Measurements from ENCODE around the gene SLC12A7. TPM values are rescaled to one million over a fixed set of nuclear protein-coding genes. Genes with fewer than 3 reads are reported as not detected.

Gene SLC12A7
- total RNA-seq, 2 donors from 2014 or later = 17.6 to 28.2 TPM

GRCh38 chr5:1038417-1039209, 73.2 kb downstream of the SLC12A7 start:
- Mint-ChIP-seq H3K4me3 (no peak overlapping the region), H3K4me1 (peaks cover 29% of the 10 kb centered on the region), H3K27ac (no peak overlapping the region), H3K27me3 (peaks cover 4% of the 10 kb centered on the region), H3K36me3 (ENCODE audit: low read depth) (no peaks in the 10 kb centered on the region), H3K9me3 (peaks cover 29% of the 10 kb centered on the region)
- ATAC-seq (replicated peaks) = no peak

- H3K27me3 Mint-ChIP-seq = peaks cover 4% of the 10 kb centered on the region
- peaks cover 21% of the 10 kb centered on the region for H3K9me3 Mint-ChIP-seq
- no peak overlapping the region for H3K4me3 Mint-ChIP-seq
- no peaks in the 10 kb centered on the region for H3K36me3 Mint-ChIP-seq (ENCODE audit: low read depth)
- peaks cover 22% of the 10 kb centered on the region for H3K4me1 Mint-ChIP-seq
- ATAC-seq (replicated peaks) = no peak
- no peak overlapping the region for H3K27ac Mint-ChIP-seq
Measured at GRCh38 chr5:1037671-1038416, 74.0 kb downstream of the SLC12A7 start.

GRCh38 chr5:1037123-1037670, 74.7 kb downstream of the SLC12A7 start:
- H3K27ac Mint-ChIP-seq = no peak overlapping the region
- peaks cover 4% of the 10 kb centered on the region for H3K27me3 Mint-ChIP-seq
- H3K36me3 Mint-ChIP-seq (ENCODE audit: low read depth) = no peaks in the 10 kb centered on the region
- H3K9me3 Mint-ChIP-seq = peaks cover 15% of the 10 kb centered on the region
- ATAC-seq (replicated peaks) = no peak
- no peak overlapping the region for H3K4me3 Mint-ChIP-seq
- H3K4me1 Mint-ChIP-seq = peaks cover 15% of the 10 kb centered on the region

GRCh38 chr5:1036504-1037122, 75.2 kb downstream of the SLC12A7 start:
- H3K27ac Mint-ChIP-seq = no peak overlapping the region
- H3K4me1 Mint-ChIP-seq = peaks cover 9% of the 10 kb centered on the region
- no peaks in the 10 kb centered on the region for H3K36me3 Mint-ChIP-seq (ENCODE audit: low read depth)
- peaks cover 9% of the 10 kb centered on the region for H3K9me3 Mint-ChIP-seq
- no peak for ATAC-seq (replicated peaks)
- H3K4me3 Mint-ChIP-seq = no peak overlapping the region
- peaks cover 4% of the 10 kb centered on the region for H3K27me3 Mint-ChIP-seq

- Mint-ChIP-seq H3K27me3 (peaks cover 4% of the 10 kb centered on the region), H3K36me3 (ENCODE audit: low read depth) (no peaks in the 10 kb centered on the region), H3K4me1 (peaks cover under 1% of the 10 kb centered on the region), H3K27ac (no peak overlapping the region), H3K9me3 (no peaks in the 10 kb centered on the region), H3K4me3 (no peak overlapping the region)
- ATAC-seq (replicated peaks) = no peak
Measured at GRCh38 chr5:1035421-1036405, 76.2 kb downstream of the SLC12A7 start.

GRCh38 chr5:1034986-1035385, 76.9 kb downstream of the SLC12A7 start:
- Mint-ChIP-seq H3K27me3 (peaks cover 4% of the 10 kb centered on the region), H3K4me3 (no peak overlapping the region), H3K4me1 (no peaks in the 10 kb centered on the region), H3K36me3 (ENCODE audit: low read depth) (no peaks in the 10 kb centered on the region), H3K27ac (no peak overlapping the region), H3K9me3 (no peaks in the 10 kb centered on the region)
- no peak for ATAC-seq (replicated peaks)

GRCh38 chr5:1034421-1034905, 77.4 kb downstream of the SLC12A7 start:
- Mint-ChIP-seq H3K9me3 (no peaks in the 10 kb centered on the region), H3K4me3 (no peak overlapping the region), H3K27ac (no peak overlapping the region), H3K4me1 (no peaks in the 10 kb centered on the region), H3K27me3 (peaks cover 4% of the 10 kb centered on the region), H3K36me3 (ENCODE audit: low read depth) (no peaks in the 10 kb centered on the region)
- no peak for ATAC-seq (replicated peaks)

- no peaks in the 10 kb centered on the region for H3K4me1 Mint-ChIP-seq
- no peaks in the 10 kb centered on the region for H3K9me3 Mint-ChIP-seq
- H3K27me3 Mint-ChIP-seq = peaks cover 4% of the 10 kb centered on the region
- H3K4me3 Mint-ChIP-seq = no peak overlapping the region
- no peaks in the 10 kb centered on the region for H3K36me3 Mint-ChIP-seq (ENCODE audit: low read depth)
- no peak overlapping the region for H3K27ac Mint-ChIP-seq
- no peak for ATAC-seq (replicated peaks)
Measured at GRCh38 chr5:1033606-1034420, 78.0 kb downstream of the SLC12A7 start.

GRCh38 chr5:1033178-1033577, 78.7 kb downstream of the SLC12A7 start:
- no peaks in the 10 kb centered on the region for H3K4me1 Mint-ChIP-seq
- no peaks in the 10 kb centered on the region for H3K9me3 Mint-ChIP-seq
- no peak for ATAC-seq (replicated peaks)
- no peak overlapping the region for H3K4me3 Mint-ChIP-seq
- H3K27me3 Mint-ChIP-seq = peaks cover 4% of the 10 kb centered on the region
- no peaks in the 10 kb centered on the region for H3K36me3 Mint-ChIP-seq (ENCODE audit: low read depth)
- no peak overlapping the region for H3K27ac Mint-ChIP-seq

GRCh38 chr5:1032551-1033027, 79.3 kb downstream of the SLC12A7 start:
- Mint-ChIP-seq H3K9me3 (no peaks in the 10 kb centered on the region), H3K4me1 (no peaks in the 10 kb centered on the region), H3K36me3 (ENCODE audit: low read depth) (no peaks in the 10 kb centered on the region), H3K4me3 (no peak overlapping the region), H3K27ac (no peak overlapping the region), H3K27me3 (peaks cover 4% of the 10 kb centered on the region)
- ATAC-seq (replicated peaks) = no peak

GRCh38 chr5:1032011-1032410, 79.9 kb downstream of the SLC12A7 start:
- peaks cover 4% of the 10 kb centered on the region for H3K27me3 Mint-ChIP-seq
- no peaks in the 10 kb centered on the region for H3K9me3 Mint-ChIP-seq
- no peak overlapping the region for H3K4me3 Mint-ChIP-seq
- H3K4me1 Mint-ChIP-seq = no peaks in the 10 kb centered on the region
- H3K27ac Mint-ChIP-seq = no peak overlapping the region
- no peaks in the 10 kb centered on the region for H3K36me3 Mint-ChIP-seq (ENCODE audit: low read depth)
- ATAC-seq (replicated peaks) = no peak

GRCh38 chr5:1031306-1031959, 80.4 kb downstream of the SLC12A7 start:
- Mint-ChIP-seq H3K9me3 (no peaks in the 10 kb centered on the region), H3K4me1 (no peaks in the 10 kb centered on the region), H3K36me3 (ENCODE audit: low read depth) (no peaks in the 10 kb centered on the region), H3K27me3 (peaks cover 4% of the 10 kb centered on the region), H3K4me3 (no peak overlapping the region), H3K27ac (no peak overlapping the region)
- ATAC-seq (replicated peaks) = no peak
